Type B pancreatic cell (in vitro differentiated cells): Measurements from ENCODE around the gene IKBKE. TPM values are rescaled to one million over a fixed set of nuclear protein-coding genes. Genes with fewer than 3 reads are reported as not detected.

Experiments used
- DNase-seq: peaks from one replicate; pipeline ENCODE4 v3.0.0; 2021; ENCODE audit warnings: mixed read lengths; ENCODE audit not compliant: unreplicated experiment; ENCODE audit errors: extremely low spot score
- H3K27ac Mint-ChIP-seq: 2 replicates; pipeline ENCODE4 v1.8.0; 2021; ENCODE audit warnings: mild to moderate bottlenecking, mixed read lengths
- H3K27me3 Mint-ChIP-seq: 2 replicates; pipeline ENCODE4 v1.8.0; 2021; ENCODE audit warnings: mixed read lengths
- H3K36me3 Mint-ChIP-seq: 2 replicates; pipeline ENCODE4 v1.8.0; 2021; ENCODE audit warnings: mixed read lengths
- H3K4me1 Mint-ChIP-seq: one replicate; pipeline ENCODE4 v1.8.0; 2021; ENCODE audit warnings: mixed read lengths; ENCODE audit not compliant: unreplicated experiment
- H3K4me3 Mint-ChIP-seq: 2 replicates; pipeline ENCODE4 v1.8.0; 2021; ENCODE audit warnings: mild to moderate bottlenecking, mixed read lengths
- H3K9me3 Mint-ChIP-seq: 2 replicates; pipeline ENCODE4 v1.8.0; 2021; ENCODE audit warnings: mixed read lengths
- total RNA-seq: library from RNA; stranded (reverse); gene quantifications from 2 replicates; pipeline ENCODE4 v1.2.1, GENCODE V29; 2021; ENCODE audit warnings: low replicate concordance
- TF ChIP-seq, protein P1 (sequence below): fragments of 200-600 bp; sonication (generic); conservative IDR thresholded peaks from 2 replicates; pipeline ENCODE4 v1.5.0; 2021; ENCODE audit warnings: antibody characterized with exemption, mild to moderate bottlenecking

The IKBKE gene
- total RNA-seq, 1 donor from 2014 or later = 10.7 TPM

DNA sequence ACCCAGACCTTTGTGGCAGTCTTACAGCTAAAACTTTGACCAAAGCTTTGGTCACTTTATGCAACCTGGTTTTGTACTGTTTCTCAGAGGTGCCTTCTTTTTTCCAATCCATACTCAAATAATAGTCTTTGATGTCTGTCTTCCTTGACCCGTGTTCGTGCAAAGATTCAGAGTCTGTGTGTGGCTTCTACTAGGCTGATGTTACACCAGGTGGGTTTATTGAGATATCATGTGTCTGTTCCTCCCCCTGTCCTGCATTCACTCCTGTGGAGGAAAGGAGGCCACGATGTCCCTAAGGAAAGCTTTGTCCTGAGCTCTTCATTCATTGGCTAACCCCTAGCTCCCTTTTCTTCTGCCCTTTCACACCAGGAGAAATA, 15.0 kb upstream of the IKBKE start:
- peaks cover 41% of the 10 kb centered on the region for H3K4me1 Mint-ChIP-seq
- peaks cover 46% of the 10 kb centered on the region for H3K36me3 Mint-ChIP-seq
- TF ChIP-seq, protein P1, sequence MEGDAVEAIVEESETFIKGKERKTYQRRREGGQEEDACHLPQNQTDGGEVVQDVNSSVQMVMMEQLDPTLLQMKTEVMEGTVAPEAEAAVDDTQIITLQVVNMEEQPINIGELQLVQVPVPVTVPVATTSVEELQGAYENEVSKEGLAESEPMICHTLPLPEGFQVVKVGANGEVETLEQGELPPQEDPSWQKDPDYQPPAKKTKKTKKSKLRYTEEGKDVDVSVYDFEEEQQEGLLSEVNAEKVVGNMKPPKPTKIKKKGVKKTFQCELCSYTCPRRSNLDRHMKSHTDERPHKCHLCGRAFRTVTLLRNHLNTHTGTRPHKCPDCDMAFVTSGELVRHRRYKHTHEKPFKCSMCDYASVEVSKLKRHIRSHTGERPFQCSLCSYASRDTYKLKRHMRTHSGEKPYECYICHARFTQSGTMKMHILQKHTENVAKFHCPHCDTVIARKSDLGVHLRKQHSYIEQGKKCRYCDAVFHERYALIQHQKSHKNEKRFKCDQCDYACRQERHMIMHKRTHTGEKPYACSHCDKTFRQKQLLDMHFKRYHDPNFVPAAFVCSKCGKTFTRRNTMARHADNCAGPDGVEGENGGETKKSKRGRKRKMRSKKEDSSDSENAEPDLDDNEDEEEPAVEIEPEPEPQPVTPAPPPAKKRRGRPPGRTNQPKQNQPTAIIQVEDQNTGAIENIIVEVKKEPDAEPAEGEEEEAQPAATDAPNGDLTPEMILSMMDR = no peak
- peaks cover 4% of the 10 kb centered on the region for H3K9me3 Mint-ChIP-seq
- H3K27me3 Mint-ChIP-seq = peaks cover 3% of the 10 kb centered on the region
- peak overlapping the region; percentile 30 for H3K27ac Mint-ChIP-seq
- peak overlapping the region; percentile 21 for H3K4me3 Mint-ChIP-seq
- DNase-seq = no peak

GRCh38 chr1:206455666-206456344, 14.5 kb upstream of the IKBKE start:
- peaks cover 44% of the 10 kb centered on the region for H3K36me3 Mint-ChIP-seq
- peak overlapping the region; percentile 30 for H3K27ac Mint-ChIP-seq
- TF ChIP-seq, protein P1 = no peak
- H3K4me3 Mint-ChIP-seq = peak overlapping the region; percentile 21
- DNase-seq = no peak
- peaks cover 3% of the 10 kb centered on the region for H3K27me3 Mint-ChIP-seq
- H3K4me1 Mint-ChIP-seq = peaks cover 40% of the 10 kb centered on the region
- peaks cover 4% of the 10 kb centered on the region for H3K9me3 Mint-ChIP-seq

GRCh38 chr1:206456577-206457370, 13.5 kb upstream of the IKBKE start:
- H3K9me3 Mint-ChIP-seq = peaks cover 4% of the 10 kb centered on the region
- H3K27me3 Mint-ChIP-seq = peaks cover 3% of the 10 kb centered on the region
- H3K4me1 Mint-ChIP-seq = peaks cover 31% of the 10 kb centered on the region
- peaks cover 40% of the 10 kb centered on the region for H3K36me3 Mint-ChIP-seq
- peak overlapping the region; percentile 64 for H3K27ac Mint-ChIP-seq
- TF ChIP-seq, protein P1 = no peak
- H3K4me3 Mint-ChIP-seq = peak overlapping the region; percentile 37
- no peak for DNase-seq

DNA sequence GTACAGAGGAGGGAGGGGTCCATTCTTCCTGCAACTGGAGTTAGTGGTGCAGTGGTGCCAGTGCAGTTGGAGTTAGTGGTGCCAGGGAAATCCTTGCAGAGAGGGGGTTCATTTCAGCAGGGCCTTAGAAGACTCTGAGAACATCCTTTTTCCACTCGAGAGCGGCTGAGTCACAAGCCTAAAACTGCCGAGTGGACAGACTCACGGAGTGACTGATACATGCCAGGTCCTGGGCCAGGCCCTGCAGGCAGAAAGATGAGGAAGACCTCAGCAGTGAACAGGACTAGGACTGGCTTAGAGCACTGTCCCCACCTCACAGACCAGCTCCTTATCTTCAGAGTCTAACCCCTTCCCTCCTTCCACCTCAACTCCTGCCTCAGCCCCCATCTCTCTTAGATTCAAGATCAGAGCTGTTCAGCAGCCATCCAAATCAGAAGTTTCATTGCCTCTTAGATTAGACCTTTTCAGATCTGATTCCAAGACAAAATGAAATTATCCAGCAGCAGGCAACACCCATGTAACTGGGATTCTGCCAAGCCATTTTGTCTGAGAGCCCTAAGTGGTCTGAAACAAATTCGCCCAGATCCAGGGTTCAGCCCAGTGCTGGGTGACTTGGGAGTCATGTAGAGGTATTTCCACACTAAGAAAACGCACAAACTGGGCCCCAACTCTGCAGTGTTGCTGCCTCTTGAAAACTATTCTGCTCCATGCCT, 12.7 kb upstream of the IKBKE start:
- TF ChIP-seq, protein P1 = no peak
- Mint-ChIP-seq H3K9me3 (peaks cover 4% of the 10 kb centered on the region), H3K27me3 (peaks cover 3% of the 10 kb centered on the region), H3K4me1 (peaks cover 27% of the 10 kb centered on the region), H3K4me3 (no peak overlapping the region), H3K27ac (no peak overlapping the region), H3K36me3 (peaks cover 39% of the 10 kb centered on the region)
- DNase-seq = no peak

DNA sequence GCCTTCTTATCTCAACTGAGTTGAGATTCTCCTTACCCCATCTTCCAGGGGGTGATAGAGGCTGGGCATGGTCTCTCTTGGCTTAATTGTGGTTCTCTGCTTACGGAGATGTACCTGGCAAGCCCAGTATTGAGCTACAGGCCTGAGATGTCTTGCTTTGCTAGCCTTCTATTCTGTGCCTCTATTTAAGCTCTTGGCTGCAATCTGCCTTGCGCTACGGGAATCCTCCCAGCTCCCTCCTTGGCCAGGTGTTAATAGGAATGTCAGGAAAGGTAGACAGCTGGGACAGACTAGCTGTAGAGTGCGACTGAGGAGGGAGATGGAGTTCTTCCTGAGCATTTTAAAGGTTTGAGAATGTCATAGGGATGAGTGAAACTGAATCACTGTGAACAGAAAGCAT, 10.6 kb upstream of the IKBKE start:
- DNase-seq = no peak
- H3K27ac Mint-ChIP-seq = no peak overlapping the region
- no peak overlapping the region for H3K4me3 Mint-ChIP-seq
- H3K4me1 Mint-ChIP-seq = peaks cover 27% of the 10 kb centered on the region
- H3K27me3 Mint-ChIP-seq = peaks cover 3% of the 10 kb centered on the region
- H3K36me3 Mint-ChIP-seq = peaks cover 39% of the 10 kb centered on the region
- H3K9me3 Mint-ChIP-seq = peaks cover 4% of the 10 kb centered on the region
- TF ChIP-seq, protein P1 = no peak
